GM23338 (cell line): ENCODE results near the gene CEP250.

ENCODE experiments used
- POLR2AphosphoS5 ChIP-seq: IDR thresholded peaks from 2 replicates; pipeline ENCODE4 v1.6.1; 2016; ENCODE audit warnings: antibody characterized with exemption, low read depth
- TF ChIP-seq, protein P1 (sequence below), 2 experiments: fragments of 200-600 bp in 1 of 2; sonication (generic) in 1 of 2; conservative IDR thresholded peaks; 2 replicates each; pipeline versions ENCODE4 v1.5.1 to v1.6.1; 2016 to 2017; ENCODE audit warnings: antibody characterized with exemption in 2 of 2, low read depth in 2 of 2, mild to moderate bottlenecking in 2 of 2, moderate library complexity in 1 of 2

DNA sequence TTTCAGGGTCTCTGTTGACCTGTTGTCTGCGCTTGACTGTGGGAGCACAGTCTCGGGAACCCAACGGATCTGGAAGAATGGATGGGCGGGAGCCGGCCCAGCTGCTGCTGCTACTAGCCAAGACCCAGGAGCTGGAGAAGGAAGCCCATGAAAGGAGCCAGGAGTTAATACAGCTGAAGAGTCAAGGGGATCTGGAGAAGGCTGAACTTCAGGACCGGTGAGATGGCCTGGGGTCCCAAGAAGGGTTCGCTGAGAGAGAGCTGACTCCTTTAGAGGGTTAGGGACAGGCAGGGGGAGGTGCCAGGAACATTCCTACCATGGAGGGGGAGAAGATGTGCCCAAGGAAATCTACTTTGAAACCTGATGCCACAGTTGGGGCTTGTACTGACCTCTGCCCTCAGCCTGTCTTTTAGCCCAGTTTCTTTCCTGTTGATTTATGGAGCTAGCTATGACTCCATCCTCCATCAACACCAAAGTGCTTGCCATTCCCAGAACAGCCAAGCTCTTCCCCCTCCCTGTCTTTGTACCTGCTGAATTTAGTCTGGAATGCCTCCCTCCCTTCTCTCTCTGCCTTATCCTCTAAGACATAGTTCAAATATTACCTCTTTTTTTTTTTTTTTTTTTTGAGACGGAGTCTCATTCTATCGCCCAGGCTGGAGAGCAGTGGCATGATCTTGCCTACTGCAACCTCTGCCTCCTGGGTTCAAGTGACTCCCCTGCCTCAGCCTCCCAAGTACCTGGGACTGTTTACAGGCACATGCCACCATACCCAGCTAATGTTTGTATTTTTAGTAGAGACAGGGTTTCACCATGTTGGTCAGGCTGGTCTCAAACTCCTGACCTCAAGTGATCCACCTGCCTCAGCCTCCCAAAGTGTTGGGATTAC lies 12.2 kb downstream of the CEP250 start:
- TF ChIP-seq, protein P1, sequence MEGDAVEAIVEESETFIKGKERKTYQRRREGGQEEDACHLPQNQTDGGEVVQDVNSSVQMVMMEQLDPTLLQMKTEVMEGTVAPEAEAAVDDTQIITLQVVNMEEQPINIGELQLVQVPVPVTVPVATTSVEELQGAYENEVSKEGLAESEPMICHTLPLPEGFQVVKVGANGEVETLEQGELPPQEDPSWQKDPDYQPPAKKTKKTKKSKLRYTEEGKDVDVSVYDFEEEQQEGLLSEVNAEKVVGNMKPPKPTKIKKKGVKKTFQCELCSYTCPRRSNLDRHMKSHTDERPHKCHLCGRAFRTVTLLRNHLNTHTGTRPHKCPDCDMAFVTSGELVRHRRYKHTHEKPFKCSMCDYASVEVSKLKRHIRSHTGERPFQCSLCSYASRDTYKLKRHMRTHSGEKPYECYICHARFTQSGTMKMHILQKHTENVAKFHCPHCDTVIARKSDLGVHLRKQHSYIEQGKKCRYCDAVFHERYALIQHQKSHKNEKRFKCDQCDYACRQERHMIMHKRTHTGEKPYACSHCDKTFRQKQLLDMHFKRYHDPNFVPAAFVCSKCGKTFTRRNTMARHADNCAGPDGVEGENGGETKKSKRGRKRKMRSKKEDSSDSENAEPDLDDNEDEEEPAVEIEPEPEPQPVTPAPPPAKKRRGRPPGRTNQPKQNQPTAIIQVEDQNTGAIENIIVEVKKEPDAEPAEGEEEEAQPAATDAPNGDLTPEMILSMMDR (conservative IDR thresholded peaks at IDR 0.05; ENCODE audit: low read depth in 2 of 2): no peak
- no peak for TF ChIP-seq POLR2AphosphoS5
